Measurements from ENCODE around the gene SHFL.

The SHFL gene

DNA sequence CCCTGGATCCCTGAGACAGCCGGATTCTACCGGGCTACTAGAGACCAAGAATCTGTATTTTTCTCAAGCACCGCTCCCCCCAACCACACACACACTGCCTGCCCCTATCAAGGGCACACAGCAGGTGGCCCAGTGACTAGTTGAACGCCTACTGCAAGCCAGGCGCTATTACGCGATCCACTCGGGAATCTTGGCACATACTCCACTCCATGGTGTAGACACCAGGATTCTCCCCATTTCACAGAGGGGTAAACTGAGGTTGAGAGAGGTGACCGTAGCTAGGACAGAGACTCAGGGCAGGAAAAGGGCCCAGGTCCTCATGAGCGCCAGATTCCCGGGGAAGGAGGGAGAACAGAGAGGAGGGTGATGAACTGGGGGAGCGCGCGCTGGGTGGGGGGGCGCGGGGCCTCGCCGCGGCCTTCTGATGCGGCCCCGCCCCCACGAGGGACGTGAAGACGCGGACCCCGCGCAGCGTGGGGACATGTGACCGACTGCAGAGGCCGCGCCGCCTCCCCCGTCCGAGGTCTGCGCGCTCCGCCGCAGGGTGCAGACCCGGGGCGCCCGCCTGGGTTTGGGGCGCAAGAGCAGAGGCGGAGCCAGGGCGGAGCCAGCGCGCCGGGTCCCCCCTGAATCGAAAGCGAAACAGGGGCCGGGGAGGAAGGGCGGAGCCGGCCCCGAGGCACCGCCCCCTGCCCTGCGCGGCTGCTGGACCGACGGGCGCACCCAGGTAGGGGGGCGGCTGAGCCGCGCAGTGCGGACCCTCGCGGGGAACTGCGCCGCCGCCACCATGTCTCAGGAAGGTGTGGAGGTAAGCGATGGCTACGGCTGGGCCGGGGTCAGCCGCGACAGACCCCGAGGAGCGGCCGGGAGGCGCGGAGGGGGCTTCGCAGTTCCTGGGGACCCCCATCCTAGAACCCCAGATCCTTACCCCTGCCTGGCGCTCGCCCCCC, at the start of gene SHFL:
Gene SHFL (plus strand): TSS at position 677 of the 950 bp plus-strand sequence. CDS start 111 bp downstream, at position 788.
- no peak for DNase-seq

DNA sequence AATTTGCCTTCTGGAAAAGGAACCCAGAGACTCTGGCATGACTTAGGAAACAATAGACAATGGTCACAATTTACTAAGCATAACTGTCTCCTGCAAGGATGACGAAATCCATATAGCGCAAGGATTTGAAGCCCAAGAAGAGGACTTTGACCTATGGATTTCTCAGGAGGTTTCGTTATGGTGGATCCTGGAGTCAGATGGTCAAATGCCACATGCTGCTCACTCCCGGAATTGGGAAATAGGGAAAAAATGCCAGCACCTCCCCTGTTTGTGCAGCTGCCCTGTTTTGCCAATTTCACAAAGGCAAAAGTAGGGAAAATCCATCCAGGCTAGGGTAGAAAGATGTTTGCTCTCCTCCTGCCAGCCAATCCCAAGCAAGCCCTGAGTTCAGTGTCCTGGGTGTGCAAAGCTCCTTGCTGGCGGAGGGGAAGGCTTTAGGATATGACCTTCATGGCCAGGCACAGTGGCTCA, 49.5 kb upstream of the SHFL start:
- DNase-seq = no peak

DNA sequence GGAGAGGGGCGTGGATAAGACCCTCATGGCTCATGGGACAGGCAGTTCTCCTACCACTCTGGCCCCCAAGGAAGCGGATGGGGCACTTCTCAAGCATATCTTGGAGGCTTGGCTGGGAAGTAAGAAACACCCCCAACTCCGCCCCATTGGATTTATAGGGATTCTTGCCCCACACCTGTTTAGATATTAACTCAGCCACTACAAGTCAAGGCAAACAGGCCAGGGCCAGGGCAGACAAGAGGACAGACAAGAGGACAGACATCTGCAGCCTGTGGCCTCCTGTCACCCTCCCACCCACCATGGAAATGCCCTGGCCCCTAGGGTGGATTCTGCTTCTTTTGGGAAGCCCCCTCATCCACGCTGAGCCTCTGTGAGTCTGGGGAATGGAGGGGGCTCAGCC, 48.8 kb upstream of the SHFL start:
- no peak for DNase-seq

DNA sequence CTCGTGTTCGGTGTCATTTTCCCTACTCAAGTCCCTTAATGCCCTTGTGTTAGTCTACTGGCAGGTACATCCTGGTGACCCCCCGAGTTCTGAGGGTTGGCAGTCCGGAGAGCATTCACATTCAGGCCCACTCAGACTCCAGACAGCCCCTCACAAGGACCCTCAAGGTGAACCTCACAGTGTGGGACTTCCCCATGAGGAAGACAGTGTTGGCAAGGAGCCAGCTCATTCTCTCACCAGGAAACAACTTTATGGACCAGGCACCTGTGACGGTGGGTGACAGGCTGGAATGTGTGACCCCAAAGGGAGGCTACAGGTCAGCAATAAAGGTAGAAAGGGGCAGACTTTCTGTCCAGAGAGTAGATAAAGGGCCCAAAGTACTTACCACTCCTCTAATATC, 48.3 kb upstream of the SHFL start:
- no peak for DNase-seq

DNA sequence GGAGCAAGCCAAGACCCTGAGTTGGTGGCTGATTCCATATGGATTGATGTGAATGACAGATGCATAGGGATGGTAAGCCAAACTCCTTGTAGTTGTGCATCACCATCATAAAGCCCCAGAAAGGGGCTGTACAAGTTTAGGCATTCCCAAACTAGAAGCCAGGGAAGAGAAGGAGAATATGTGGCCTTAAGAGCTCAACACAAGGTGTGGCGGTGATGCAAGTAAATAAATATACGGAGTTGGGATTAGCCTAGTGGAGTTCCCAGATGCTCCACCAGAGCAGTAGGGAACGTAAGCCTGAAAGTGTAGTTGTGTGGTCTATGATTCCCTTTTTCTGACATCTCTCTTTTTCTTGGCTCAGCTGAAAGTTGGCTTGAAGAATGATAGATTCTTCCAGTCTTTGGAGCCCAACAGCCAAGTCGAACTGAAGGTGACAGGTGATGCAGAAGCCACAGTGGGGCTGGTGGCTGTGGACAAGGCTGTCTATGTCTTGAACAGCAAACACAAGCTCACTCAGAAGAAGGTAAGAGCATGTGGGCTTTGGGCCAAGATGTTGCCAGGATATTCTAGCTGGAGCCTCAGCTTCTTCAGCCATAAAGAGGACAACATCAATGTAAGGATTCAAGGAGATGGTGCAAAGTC, 42.7 kb upstream of the SHFL start:
- no peak for DNase-seq

DNA sequence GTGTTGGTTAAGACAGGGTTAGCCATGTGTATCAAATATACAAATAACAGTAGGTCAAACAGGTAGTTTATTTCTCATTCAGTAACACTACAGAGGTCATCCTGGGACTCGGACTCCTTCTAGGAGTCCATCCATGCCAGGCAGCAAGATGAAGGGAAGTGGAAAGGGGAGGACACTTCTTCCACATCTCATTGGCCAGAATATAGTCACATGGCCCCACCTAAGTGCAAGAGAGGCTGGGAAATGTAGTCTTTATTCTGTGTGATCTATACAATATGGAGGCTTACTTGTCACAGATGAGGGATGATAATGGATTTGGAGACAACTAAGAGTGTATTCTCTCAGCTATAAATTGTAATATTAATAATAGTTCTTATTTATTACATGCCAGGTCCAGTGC, 41.7 kb upstream of the SHFL start:
- DNase-seq = no peak

DNA sequence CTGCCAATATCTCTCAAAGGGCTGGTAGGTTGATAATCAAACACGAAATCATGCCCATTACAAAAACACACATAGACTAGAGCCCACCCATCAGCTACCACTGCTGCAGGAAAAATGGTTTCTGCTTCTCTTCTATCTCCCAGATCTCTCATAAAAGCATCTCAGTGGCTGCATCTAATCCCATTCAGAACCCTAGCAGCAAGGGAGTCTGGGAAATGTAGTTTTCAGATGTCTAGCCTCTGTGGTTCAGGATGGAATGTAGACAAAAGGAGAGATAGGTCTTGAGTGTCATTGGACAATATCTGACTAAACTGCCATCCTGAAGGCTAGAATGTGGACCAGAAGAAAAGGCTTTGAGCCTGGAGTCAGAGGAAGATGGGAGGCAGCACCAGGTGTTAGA, 40.7 kb upstream of the SHFL start:
- no peak for DNase-seq

DNA sequence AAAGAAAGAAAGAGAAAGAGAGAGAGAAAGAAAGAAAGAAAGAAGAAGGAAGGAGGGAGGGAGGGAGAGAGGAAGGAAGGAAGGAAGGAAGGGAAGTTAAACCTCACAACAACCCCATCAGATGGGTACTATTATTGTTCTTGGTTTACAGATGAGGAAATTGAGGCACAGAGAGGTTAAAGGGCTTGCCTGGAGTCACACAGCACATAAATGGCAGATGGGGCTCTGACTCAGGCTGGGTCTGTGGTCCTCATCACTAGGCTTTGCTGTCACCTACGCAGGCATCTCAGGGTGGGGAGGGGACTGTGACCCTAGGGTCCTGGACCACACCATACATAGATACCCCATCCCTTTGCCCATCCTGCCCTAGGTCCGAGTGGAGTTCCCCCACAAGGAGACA, 36.5 kb upstream of the SHFL start:
- DNase-seq = no peak

DNA sequence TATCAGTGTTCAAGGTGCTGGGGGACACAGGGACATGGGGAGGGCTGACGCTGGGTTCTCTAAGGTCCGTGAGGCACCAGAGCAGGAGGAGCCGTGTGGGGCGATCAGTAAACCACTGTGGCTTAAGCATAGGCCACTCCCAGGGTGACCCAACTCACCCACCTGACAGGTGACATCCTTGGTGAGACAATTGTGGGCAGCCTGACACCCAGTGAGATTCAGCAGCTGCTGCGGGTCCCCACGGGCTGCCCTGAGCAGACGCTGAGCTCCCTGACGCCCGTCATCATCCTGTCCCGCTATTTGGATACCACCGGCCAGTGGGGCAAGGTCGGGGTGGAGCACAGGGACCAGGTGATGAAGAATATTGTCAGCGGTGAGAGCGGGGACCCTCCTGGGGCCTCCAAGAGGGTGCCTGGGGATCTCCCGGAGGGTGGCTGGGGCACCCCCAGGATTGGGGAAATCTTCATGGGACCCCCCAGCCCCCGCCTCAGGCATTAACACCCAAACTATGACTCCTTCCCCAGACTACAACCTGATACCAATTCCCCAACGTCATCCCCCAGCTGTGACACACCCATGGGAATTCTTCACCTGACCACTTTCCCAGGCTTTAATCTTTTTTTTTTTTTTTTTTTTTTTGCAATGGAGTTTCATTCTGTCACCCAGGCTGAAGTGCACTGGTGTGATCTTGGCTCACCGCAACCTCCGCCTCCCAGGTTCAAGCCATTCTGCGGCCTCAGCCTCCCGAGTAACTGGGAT, 33.3 kb upstream of the SHFL start:
- no peak for DNase-seq

DNA sequence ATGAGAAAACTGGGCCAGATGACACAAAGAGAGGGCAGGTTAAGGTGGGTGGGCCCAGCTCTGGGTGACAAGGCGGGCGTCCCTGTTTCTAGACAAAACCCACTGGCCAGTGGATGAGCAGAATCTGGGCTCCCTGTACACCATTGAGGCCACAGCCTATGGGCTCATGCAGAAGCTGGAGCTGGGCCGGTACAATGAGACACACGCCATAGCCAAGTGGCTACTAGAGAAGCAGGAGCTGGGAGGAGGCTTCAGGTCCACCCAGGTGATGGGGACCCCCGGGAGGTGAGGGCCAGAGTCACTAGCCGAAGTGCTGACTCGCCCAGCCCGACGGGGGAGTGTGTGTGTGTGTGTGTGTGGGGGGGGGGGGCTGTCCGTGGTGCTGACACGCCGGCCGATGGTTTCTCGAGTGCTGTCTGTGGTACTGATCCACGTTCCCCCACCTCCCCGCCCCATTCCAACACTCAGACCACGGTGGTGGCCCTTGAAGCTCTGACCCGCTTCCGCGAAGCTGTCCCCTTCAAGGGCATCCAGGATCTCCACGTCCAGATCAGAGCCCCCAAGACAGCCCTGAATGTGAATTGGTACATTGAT, 24.3 kb upstream of the SHFL start:
- DNase-seq = no peak

DNA sequence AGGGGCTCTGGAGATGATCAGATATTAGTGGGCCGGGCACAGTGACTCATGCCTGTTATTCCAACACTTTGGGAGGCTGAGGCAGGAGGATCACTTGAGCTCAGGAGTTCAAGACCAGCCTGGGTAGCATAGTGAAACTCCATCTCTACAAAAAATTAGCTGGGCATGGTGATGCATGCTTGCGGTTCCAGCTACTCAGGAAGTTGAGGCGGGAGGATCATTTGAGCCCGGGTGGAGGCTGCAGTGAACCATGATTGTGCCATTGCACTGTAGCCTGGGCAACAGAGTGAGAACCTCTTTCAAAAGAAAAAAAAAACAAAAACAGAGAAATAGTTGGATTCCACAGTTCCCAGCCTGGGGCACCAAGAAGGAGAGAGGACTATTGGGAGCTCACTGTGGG, 17.9 kb upstream of the SHFL start:
- no peak for DNase-seq

DNA sequence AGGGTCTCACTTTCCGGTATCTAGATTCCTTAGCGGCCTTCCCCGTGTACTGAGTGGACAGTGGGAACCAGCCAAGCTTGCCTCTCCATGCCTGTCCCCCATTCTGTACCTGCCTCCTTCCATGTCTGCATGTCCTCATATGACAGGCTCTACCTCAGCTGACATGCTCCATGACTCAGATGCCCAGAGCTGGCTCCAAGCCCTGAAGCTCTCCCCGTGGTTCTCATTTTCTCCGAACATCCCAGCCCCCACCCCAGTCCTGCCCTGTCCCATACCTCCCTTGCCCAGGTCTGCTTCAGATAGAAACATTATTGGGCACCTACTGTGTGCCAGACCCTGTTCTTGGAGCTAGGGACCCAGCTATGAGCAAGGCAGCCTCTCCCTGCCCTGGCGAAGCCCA, 17.1 kb upstream of the SHFL start:
- DNase-seq = no peak

DNA sequence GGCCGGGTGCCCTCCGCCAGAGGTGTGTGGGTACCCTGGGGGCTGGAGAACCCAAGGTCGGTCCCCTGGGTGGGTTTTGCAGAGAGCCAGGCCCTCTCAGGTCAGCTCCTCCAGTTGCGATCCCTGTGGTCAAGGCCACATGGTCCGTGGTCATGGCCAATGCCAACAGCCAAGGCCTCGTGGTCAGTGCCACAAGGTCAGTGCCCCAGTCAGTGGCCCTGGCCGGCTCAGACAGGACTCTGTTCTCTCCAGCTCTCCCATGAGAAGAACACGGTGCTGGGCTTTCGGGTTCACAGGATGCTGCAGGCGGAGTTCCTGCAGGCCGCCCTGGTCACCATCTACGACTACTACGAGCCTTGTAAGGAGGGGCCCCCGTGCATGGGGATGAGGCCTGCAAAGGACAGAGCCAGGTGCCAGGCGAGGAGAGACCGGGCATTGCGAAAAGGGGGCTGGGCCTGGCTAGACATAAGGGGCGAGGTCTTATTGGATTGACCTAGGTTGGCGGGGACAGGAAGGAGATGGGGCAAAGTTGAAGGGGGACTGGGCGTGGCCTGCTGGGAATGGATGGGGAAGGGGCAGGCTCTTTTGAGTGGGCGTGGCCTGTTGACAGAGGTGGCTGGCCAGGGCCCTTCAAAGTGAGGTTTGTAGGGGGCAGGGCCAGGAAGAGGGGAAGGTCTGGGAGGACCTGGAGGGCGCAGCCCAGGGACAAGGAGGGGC, 15.2 kb upstream of the SHFL start:
- DNase-seq = no peak

DNA sequence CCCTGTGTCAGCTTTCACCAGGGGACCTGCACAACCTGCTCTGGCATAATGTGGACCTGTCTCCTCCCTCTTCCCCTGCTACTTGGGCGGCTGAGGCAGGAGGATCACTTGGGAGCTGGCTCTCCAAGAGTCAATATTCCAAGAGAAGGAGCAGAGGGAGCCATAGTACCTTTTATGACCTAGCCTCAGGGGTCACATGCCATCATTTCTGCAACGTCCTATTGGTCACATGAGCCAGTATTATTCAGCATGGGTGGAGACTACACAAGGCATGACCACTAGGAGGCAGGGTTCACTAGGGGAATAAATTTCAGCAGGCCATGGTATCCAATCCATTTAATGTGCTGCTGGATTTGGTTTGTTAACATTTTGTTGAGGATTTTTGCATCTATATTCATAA, 12.0 kb upstream of the SHFL start:
- no peak for DNase-seq

DNA sequence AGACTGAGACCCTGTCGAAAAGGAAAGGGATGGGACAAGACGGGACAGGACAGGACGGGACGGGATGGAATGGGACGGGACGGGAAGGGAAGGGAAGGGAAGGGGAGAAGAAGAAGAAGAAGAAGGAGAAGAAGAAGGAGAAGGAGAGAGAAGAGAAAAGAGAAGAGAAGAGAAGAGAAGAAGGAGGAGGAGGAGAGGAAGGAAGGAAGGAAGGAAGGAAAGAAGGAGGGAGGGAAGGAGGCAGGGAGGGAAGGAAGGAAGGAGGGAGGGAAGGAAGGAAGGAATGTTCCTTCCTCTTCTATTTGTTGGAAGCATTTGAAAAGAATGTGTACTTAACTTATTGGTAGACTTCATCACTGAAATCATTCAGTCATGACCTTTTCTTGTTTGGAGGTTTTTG, 9.6 kb upstream of the SHFL start:
- no peak for DNase-seq

DNA sequence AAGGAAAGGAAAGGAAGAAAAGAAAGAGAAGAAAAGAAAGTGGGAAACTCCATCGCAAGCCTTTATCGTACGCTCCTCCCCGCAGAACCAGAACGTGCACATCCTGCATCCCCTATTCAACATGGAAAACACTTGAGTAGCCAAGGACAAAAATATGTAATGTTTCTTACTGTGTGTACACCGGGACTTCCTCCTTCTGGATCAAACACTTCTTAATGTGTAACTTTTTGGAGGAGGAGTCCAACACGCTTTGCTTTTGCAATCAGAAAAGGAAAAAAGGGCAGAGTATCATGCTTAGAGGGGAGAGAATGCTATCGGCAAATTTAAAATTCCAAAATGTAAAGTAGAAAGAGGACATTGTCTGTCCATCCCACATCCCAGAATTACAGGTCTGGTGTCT, 7.8 kb upstream of the SHFL start:
- no peak for DNase-seq

DNA sequence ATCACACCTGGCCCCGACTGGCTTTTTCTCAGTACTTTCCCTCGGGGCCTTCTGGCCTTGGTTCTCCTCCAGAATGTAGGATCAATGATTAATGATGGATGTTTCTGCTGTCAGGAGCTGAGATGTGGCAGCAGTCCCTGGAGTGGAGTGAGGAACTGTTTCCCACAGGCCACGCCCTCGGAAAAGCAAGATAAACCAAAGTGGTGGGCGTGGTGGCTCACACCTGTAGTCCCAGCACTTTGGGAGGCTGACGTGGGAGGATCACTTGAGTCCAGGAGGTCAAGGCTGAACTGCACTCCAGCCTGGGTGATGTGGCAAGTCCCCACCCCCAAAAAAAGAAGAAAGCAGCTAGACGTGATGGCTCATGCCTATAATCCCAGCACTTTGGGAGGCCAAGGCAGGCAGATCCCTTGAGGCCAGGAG, 7.1 kb upstream of the SHFL start:
- DNase-seq = no peak

DNA sequence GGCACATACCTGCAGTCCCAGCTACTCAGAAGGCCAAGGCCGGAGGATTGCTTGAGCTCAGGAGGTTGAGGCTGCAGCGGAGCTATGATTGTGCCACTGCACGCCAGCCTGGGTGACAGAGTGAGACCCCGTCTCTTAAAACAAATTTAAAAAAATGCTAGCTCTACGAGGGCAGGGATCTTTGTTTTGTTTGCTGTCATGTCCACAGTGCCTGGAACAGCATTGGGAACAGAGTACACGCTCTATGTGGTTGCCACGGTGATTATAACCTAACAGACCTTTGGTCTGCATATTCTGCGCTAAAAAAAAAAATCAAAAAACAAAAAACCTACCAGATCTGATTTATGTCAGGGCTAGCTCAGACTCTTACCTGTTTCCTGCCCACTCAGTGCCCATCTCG, 2.2 kb upstream of the SHFL start:
- DNase-seq = no peak

DNA sequence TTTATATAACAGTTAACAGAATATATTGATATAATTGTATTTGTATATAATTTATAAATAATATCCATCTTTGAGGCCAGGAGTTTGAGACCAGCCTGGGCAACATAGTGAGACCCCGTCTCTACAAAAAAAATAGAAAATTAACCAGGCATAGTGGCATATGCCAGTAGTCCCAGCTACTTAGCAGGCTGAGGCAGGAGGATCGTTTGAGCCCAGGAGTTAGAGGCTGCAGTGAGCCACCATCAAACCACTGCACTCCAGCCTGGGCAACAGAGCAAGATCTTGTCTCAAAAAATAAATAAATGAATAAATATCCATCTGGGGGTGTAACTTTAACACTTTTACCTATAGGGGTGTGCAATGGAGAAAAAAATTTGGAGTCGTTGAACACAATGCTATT, 1.3 kb upstream of the SHFL start:
- no peak for DNase-seq

DNA sequence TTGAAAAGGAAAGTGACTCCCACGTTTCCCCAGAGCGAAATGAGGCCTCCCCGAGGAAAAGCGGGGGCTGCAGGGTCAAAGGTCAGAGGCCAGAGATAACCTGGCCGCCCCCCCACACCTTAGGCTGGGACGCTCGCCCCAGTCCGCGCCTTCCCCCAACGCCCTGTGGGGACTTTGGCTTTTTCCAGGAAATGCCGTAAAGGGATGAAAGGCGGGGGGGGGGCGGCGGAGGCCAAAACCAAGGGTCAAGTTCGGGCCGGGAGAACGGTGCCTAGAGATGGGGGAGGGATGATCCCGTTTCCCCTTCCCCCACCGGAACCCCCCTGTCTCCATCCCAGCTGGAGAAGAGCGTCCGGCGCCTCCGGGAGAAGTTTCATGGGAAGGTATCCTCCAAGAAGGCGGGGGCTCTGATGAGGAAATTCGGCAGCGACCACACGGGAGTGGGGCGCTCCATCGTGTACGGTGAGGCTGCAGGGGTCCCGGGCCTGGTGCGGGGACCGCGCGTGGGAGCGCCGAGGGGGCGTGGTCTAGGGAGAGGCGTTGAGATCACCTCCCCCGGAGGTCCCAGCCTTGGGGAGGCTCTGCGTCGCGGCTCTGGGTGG, 575 bp downstream of the SHFL start:
- no peak for DNase-seq

DNA sequence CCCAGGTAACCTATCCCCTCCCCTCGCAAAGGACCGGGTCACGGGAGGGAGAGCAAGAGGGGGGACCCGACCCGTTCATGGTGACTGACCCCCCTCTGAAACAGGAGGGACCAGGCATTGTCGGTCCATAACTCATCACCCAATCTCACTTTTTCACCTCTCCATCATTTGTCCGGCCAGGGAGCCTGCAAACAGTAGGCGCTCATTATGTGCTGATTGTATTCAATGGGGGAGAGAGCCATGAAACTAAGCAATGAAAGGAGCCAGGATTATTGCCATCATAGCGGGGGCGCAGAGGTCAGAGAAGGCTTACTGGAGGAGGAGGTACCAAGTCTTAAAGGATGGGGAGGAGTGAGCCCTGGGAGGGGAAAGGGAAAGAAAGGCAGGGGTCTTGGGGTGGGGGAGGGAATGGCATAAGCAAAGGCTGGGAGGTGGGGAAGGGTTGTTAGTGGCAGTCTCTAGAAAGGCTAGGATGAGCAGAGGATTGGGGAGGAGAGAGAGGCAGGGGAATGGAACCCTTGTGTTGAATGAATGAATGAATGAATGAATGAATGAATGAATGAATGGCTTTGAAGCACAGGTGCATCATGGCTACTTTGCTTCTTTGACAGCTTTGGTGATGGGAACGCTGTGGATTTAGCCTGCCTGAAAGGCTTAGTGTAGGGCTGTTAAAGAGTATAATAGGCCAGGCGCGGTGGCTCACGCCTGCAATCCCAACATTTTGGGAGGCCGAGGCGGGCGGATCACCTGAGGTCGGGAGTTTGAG, 1.4 kb downstream of the SHFL start:
- DNase-seq = no peak

Measured in NCI-H187 (cell line).